ENCODE data around the gene SDHAF4.
"Not testable (repeated sequence)": the region's sequence is repeated elsewhere in the genome, so short reads cannot be mapped to it uniquely, and the experiment has no call there.

SDHAF4 gene

GRCh38 chr6:70593118-70593486, 26.4 kb downstream of the SDHAF4 start:
- no peak for DNase-seq

GRCh38 chr6:70599187-70599586, 32.5 kb downstream of the SDHAF4 start:
- DNase-seq, result peak; percentile 17

- no peak for DNase-seq
Observed at GRCh38 chr6:70601014-70601413, 34.3 kb downstream of the SDHAF4 start.

- DNase-seq, result no peak
Observed at GRCh38 chr6:70604254-70604653, 37.5 kb downstream of the SDHAF4 start.

GRCh38 chr6:70607371-70607770, 40.6 kb downstream of the SDHAF4 start:
- not testable (repeated sequence) for DNase-seq

- not testable (repeated sequence) for DNase-seq
Observed at GRCh38 chr6:70609181-70609580, 42.5 kb downstream of the SDHAF4 start.

GRCh38 chr6:70616728-70617260, 50.1 kb downstream of the SDHAF4 start:
- no peak for DNase-seq

- DNase-seq, result no peak
Observed at GRCh38 chr6:70620746-70621145, 54.0 kb downstream of the SDHAF4 start.

- no peak for DNase-seq
Observed at GRCh38 chr6:70622461-70622860, 55.7 kb downstream of the SDHAF4 start.

- no peak for DNase-seq
Observed at GRCh38 chr6:70625436-70625835, 58.7 kb downstream of the SDHAF4 start.

- no peak for DNase-seq
Observed at GRCh38 chr6:70627500-70628254, 60.9 kb downstream of the SDHAF4 start.

GRCh38 chr6:70629929-70630328, 63.2 kb downstream of the SDHAF4 start:
- no peak for DNase-seq

GRCh38 chr6:70633870-70634269, 67.1 kb downstream of the SDHAF4 start:
- DNase-seq, result no peak

- DNase-seq, result no peak
Observed at GRCh38 chr6:70636596-70636995, 69.9 kb downstream of the SDHAF4 start.

GRCh38 chr6:70638468-70638867, 71.7 kb downstream of the SDHAF4 start:
- DNase-seq, result no peak

Measured in stimulated activated CD4-positive, alpha-beta T cell treated with anti-CD3 and anti-CD28 coated beads, Interleukin-1b, Interleukin-23, amount 100 ng/mL, for 48 hours (primary cell).